Spleen (tissue), 11 donors: ENCODE measurements around the gene SLC2A11. TPM values are rescaled to one million over a fixed set of nuclear protein-coding genes. Genes with fewer than 3 reads are reported as not detected.
"Not testable (repeated sequence)": the region's sequence is repeated elsewhere in the genome, so short reads cannot be mapped to it uniquely, and the experiment has no call there.

Source experiments
- DNase-seq: peaks from one replicate; pipeline ENCODE4 v3.0.0-alpha.2; 2020
- H3K27ac ChIP-seq, 8 donors: fragments of 200-600 bp; sonication (generic) in 7 of 8; 1 replicate in 4 of 8; 2 replicates in 4 of 8; pipeline versions ENCODE4 v1.5.0 to v1.8.0; 2016 to 2021; ENCODE audit warnings: inconsistent platforms in 4 of 8, mild to moderate bottlenecking in 4 of 8, moderate library complexity in 1 of 8
- H3K27me3 ChIP-seq, 7 donors: fragments of 200-600 bp; sonication (generic) in 6 of 7; replicated peaks in 1 of 7; 1 replicate in 4 of 7; 2 replicates in 3 of 7; pipeline versions ENCODE4 v1.5.0 to v1.8.0; 2016 to 2021; ENCODE audit warnings: inconsistent platforms in 3 of 7, mild to moderate bottlenecking in 1 of 7
- H3K36me3 ChIP-seq, 6 donors: fragments of 200-600 bp; sonication (generic) in 5 of 6; 1 replicate in 4 of 6; 2 replicates in 2 of 6; pipeline versions ENCODE4 v1.5.0 to v1.8.0; 2016 to 2021; ENCODE audit warnings: inconsistent platforms in 2 of 6
- H3K4me1 ChIP-seq, 6 donors: fragments of 200-600 bp; sonication (generic) in 5 of 6; 1 replicate in 3 of 6; 2 replicates in 3 of 6; pipeline versions ENCODE4 v1.5.0 to v1.8.0; 2016 to 2021; ENCODE audit warnings: inconsistent platforms in 3 of 6
- H3K4me3 ChIP-seq, 8 donors: fragments of 200-600 bp; sonication (generic) in 7 of 8; 1 replicate in 4 of 8; 2 replicates in 4 of 8; pipeline versions ENCODE4 v1.5.0 to v1.8.0; 2016 to 2021; ENCODE audit warnings: inconsistent platforms in 4 of 8, mild to moderate bottlenecking in 4 of 8, moderate library complexity in 2 of 8
- H3K9me3 ChIP-seq, 8 donors: fragments of 200-600 bp; sonication (generic) in 7 of 8; 1 replicate in 4 of 8; 2 replicates in 4 of 8; pipeline versions ENCODE4 v1.5.0 to v1.8.0; 2016 to 2021; ENCODE audit warnings: inconsistent platforms in 4 of 8
- CTCF ChIP-seq, 11 experiments: fragments of 200-600 bp in 7 of 11; fragments of 450-650 bp in 4 of 11; sonication (generic) in 4 of 11; IDR thresholded peaks in 8 of 11; conservative IDR thresholded peaks in 3 of 11; 1 replicate in 7 of 11; 2 replicates in 4 of 11; pipeline versions ENCODE4 v1.4.0 to v1.8.0; 2016 to 2021; ENCODE audit warnings: antibody characterized with exemption in 11 of 11, inconsistent platforms in 4 of 11, mild to moderate bottlenecking in 1 of 11
- POLR2A ChIP-seq, 3 donors: fragments of 450-650 bp; IDR thresholded peaks; one replicate each; pipeline ENCODE4 v1.5.1; 2017; ENCODE audit warnings: antibody characterized with exemption in 3 of 3, mild to moderate bottlenecking in 1 of 3
- POLR2AphosphoS5 ChIP-seq, 3 donors: sonication (generic); formaldehyde crosslinking; IDR thresholded peaks; one replicate each; pipeline ENCODE4 v1.5.1; 2017; ENCODE audit warnings: antibody characterized with exemption in 3 of 3
- WGBS, 5 donors: extraction: QIAGEN DNeasy Blood & Tissue Kit in 3 of 5; methylation state at CpG; one replicate each; pipeline versions ENCODE4 v1.1.5 to v1.1.7; 2013 to 2018; 5-methylcytosine and 5-hydroxymethylcytosine counted together
- intact Hi-C: fragments of 100-400 bp; cut with DNase I; formaldehyde crosslinking; loops from one replicate; pipeline ENCODE4 v1.15.0; 2023; ENCODE audit warnings: low total_unique reads
- polyA plus RNA-seq, 3 donors: library from polyadenylated mRNA; stranded (reverse); fragments of 200-250 nt; gene quantifications; one replicate each; pipeline ENCODE4 v1.2.1, GENCODE V29; 2013
- total RNA-seq, 7 donors: library from RNA; depleted of rRNA in 3 of 7; stranded (reverse); fragments of >200 nt in 3 of 7; fragmentation: NEBNext Ultra II Directional in 4 of 7; extraction: Animal tissue kit (Norgen Biotek cat#: 25700) in 4 of 7; gene quantifications; one replicate each; pipeline versions ENCODE4 v1.1.0 to v1.2.1, GENCODE V29; 2016 to 2021
- donor health status: healthy with polysubstance abuse.
- donor health status: DM: no; HTN: no; CAD: no; lungs with moderate emphysema.
- donor health status: DM: no; HTN: no; CAD: no.
- donor health status: Bipolar disorder and iron deficiency.
- donor health status: healthy.
- donor health status: DM: no; HTN: no; CAD: no.
- donor health status: DM: yes; HTN: yes; CAD: no.

Gene SLC2A11
- total and polyA plus RNA-seq, 10 donors: 12.0 to 23.5 (median 16.5) TPM

DNA sequence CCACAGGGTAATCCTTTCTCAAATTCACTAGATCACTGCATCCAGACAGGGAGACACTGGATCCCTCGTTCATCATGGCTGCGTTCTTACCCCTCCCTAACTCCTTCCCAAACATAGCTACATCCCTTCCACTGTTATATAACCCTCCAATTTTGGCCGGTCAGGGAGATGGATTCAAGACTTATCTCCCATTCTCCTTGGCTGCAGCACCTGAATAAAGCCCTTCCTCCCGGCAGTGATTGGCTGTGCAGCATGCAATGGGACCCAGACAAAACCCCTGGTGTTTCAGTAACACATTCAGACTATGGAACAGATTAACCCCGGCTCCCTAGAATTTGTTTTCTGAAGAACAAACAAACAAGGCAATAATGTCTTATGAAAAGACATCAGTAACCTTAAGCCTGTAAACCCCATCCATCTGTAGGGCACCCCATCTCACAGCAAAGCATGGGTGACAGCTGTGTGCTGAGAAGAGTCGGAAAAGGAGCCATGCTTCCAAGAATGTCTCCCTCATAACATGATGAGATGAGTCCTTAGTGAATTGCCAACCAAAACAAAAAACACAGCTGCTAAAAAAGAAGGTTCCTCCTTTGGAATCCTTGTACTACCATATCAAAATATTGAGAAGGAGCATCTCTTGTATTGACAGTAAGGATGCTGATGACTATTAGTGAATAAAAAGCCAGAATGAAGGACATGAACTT is 41.5 kb downstream of the SLC2A11 start:
- WGBS, 5 donors: 91 to 95% (median 93%) methylated on average over 6 of the region's 6 CpGs
- Histone ChIP-seq H3K27me3 (no peaks in the 10 kb centered on the region), H3K4me1 (peaks cover 11 to 28% (median 18%) of the 10 kb centered on the region in 6 donors), H3K27ac (no peak overlapping the region), H3K4me3 (no peak overlapping the region), H3K9me3 (no peaks in the 10 kb centered on the region), H3K36me3 (peaks cover 0 to 45% (median 21%) of the 10 kb centered on the region in 6 donors)
- DNase-seq: no peak
- intact Hi-C loops: no loop called here
- TF ChIP-seq POLR2AphosphoS5 (IDR thresholded peaks at IDR 0.05) (no peak), CTCF (IDR thresholded peaks at IDR 0.05 in 8 of 11, conservative IDR thresholded peaks at IDR 0.05 in 3 of 11) (no peak), POLR2A (IDR thresholded peaks at IDR 0.05) (no peak)

- H3K9me3 ChIP-seq, H3K4me3 ChIP-seq, DNase-seq, intact Hi-C loops, H3K27ac ChIP-seq, H3K27me3 ChIP-seq: not testable (repeated sequence)
- Histone ChIP-seq H3K4me1 (peaks cover 8 to 23% (median 15%) of the 10 kb centered on the region in 6 donors), H3K36me3 (peaks cover 0 to 45% (median 21%) of the 10 kb centered on the region in 6 donors)
- WGBS, 5 donors: 80 to 99% (median 82%) methylated on average over 4 of the region's 4 CpGs
These were observed 42.6 kb downstream of the SLC2A11 start for GRCh38 chr22:23900227-23900626.

- intact Hi-C loops: no loop called here
- no peak for TF ChIP-seq CTCF (IDR thresholded peaks at IDR 0.05 in 8 of 11, conservative IDR thresholded peaks at IDR 0.05 in 3 of 11)
- TF ChIP-seq POLR2A (IDR thresholded peaks at IDR 0.05): no peak
- no peak for TF ChIP-seq POLR2AphosphoS5 (IDR thresholded peaks at IDR 0.05)
- no peaks in the 10 kb centered on the region for H3K9me3 ChIP-seq
- DNase-seq: no peak
- H3K4me3 ChIP-seq: no peak overlapping the region
- H3K4me1 ChIP-seq: peaks cover 0 to 17% (median 3%) of the 10 kb centered on the region in 6 donors
- H3K36me3 ChIP-seq: peaks cover 0 to 33% (median 11%) of the 10 kb centered on the region in 6 donors
- 76 to 93% (median 89%) methylated on average over 4 of the region's 4 CpGs for WGBS, 5 donors
- H3K27ac ChIP-seq: no peak overlapping the region
- H3K27me3 ChIP-seq: no peaks in the 10 kb centered on the region
These were observed 43.9 kb downstream of the SLC2A11 start for GRCh38 chr22:23901600-23901999.

DNA sequence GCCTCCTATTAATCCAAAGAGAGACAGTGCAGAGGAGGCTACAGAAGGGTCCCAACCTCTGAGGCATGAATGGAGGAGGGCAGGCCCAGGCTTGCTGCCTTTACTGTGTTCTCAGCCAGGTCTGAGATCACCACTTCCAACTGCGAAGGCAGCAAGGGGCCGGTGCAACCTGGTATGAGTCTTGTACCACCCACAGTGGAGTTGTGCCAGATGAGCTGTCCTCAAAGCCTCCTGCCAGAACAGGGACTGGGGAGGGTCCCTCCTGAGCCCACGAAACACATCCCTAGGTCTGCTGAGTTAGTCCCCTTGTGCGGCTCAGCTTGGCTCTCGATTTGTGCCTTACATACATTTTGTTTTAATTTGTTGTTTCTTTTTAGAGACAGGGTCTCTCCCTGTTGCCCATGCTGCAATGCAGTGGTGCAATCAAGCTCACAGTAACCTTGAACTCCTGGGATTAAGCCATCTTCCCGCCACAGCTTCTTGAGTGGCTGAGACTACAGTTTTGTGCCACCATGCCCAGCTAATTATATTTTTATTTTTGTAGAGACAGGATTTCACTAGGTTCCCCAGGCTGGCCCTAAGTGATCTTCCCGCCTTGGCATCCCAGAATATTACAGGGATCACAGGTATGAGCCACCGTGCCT is 45.8 kb downstream of the SLC2A11 start:
- DNase-seq: no peak
- H3K27me3 ChIP-seq: no peaks in the 10 kb centered on the region
- no peak for TF ChIP-seq POLR2AphosphoS5 (IDR thresholded peaks at IDR 0.05)
- TF ChIP-seq CTCF (IDR thresholded peaks at IDR 0.05 in 8 of 11, conservative IDR thresholded peaks at IDR 0.05 in 3 of 11): no peak
- no peak for TF ChIP-seq POLR2A (IDR thresholded peaks at IDR 0.05)
- no peaks in the 10 kb centered on the region for H3K9me3 ChIP-seq
- no peak overlapping the region for H3K4me3 ChIP-seq
- 90 to 93% (median 92%) methylated on average over 6 to 8 of the region's 8 CpGs for WGBS, 5 donors
- H3K27ac ChIP-seq: no peak overlapping the region
- intact Hi-C loops: no loop called here
- peaks cover 0 to 15% (median 0%) of the 10 kb centered on the region in 6 donors for H3K36me3 ChIP-seq
- H3K4me1 ChIP-seq: peaks cover 0 to 13% (median 3%) of the 10 kb centered on the region in 6 donors
